ENCODE data around the gene HS3ST4. TPM values are rescaled to one million over a fixed set of nuclear protein-coding genes. Genes with fewer than 3 reads are reported as not detected.

Gene HS3ST4
- total RNA-seq, 8 experiments from 2014 or later = 0.36 to 2.4 (median 1.3) TPM

DNA sequence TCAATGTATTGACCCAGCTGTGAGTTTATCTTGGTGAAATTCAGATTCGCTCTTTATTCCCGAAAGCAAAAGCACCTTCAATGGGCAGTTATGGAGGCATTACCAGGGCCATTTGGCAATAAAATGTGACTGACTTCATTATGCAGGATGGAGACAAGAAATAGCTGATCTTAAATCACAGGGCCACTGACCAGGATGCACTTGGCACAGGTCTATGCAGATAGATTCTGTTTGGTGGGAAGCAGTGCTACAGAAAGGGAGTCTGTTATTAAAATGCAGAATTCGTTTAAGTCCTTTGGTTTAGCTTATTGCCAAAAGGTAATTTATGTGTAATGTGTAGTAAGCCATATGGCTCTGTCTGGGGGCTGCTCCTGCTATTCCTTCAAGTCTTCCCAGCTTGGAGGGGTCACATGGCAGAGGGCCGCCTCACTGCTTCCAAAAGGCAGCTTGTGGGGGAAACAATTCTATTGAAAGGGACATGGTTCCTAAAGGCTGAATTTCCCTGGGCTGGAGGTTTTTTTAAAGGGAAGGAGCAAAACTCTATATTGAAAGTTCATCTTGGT lies 239.8 kb downstream of the HS3ST4 start:
- peak in 1 of 8 experiments; percentile 50 for ATAC-seq (replicated peaks in 6 of 8)
- WGBS, 10 experiments = 0 to 57% (median 42%) methylated on average over 1 to 4 of the region's 4 CpGs; no CpG with 5 or more reads in 3 of the 10 experiments
- Histone ChIP-seq H3K27ac (peak overlapping the region in 1 of 2 donors; percentile 31), H3K4me3 (no peak overlapping the region), H3K4me1 (replicated peaks in 1 of 2) (peaks cover 5 to 9% of the 10 kb centered on the region in 2 donors)
- in situ Hi-C loops (cut with MboI; ENCODE audit: low pct_unique_long_range_greater_than_20kb in 2 of 9, low sequenced_read_pairs in 9 of 9, unreplicated experiment in 9 of 9) = loop anchor here in 1 of 9 experiments (25.0 kb wide), 1 partner anchor 94 kb away; no protein-coding TSS in a partner anchor

DNA sequence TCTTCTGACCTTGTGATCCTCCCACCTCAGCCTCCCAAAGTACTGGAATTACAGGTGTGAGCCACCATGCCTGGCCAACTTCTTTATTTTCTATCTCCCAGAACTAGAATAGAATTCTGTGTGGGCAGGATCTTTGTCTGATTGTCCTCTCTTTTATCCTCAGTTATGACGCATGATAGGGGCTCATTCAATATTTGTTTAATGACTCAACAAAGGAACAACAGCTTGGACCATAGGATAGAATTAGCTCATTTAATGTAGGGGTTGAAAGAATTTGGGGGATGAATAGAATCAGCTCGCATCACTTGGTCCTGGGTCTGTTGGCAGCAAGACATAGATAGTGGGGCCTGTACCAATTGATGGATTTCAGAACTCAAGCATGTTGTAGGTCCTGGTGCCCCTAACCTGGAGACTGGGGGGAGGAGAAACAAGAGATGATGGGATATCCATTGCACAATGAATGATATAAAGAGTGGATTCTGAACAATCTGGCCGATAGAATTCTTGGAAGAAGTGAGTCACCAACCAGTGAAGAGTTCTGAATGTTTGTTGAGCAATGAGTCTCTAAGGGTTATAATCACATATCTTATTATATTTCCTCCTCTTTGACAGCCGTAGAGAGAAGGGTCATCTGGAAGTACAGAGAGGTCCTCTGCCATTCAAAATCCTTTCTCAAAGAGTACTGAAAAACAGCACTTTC lies 250.2 kb downstream of the HS3ST4 start:
- Histone ChIP-seq H3K4me1 (replicated peaks in 1 of 2) (no peaks in the 10 kb centered on the region), H3K27ac (no peak overlapping the region), H3K4me3 (no peak overlapping the region)
- in situ Hi-C loops (cut with MboI; ENCODE audit: low pct_unique_long_range_greater_than_20kb in 2 of 9, low sequenced_read_pairs in 9 of 9, unreplicated experiment in 9 of 9) = loop anchor here in 1 of 9 experiments (25.0 kb wide), 1 partner anchor 105 kb away; no protein-coding TSS in a partner anchor
- 12 to 93% (median 55%) methylated on average over 1 to 4 of the region's 4 CpGs for WGBS, 10 experiments
- ATAC-seq (replicated peaks in 6 of 8) = peak in 4 of 8 experiments; percentile 44 to 96 (median 62)

GRCh38 chr16:25950586-25951281 lies 259.0 kb downstream of the HS3ST4 start:
- no peak overlapping the region for H3K4me3 ChIP-seq
- H3K4me1 ChIP-seq (replicated peaks in 1 of 2) = peaks cover 10 to 14% of the 10 kb centered on the region in 2 donors
- no peak overlapping the region for H3K27ac ChIP-seq
- ATAC-seq (replicated peaks in 6 of 8) = peak in 6 of 8 experiments; percentile 27 to 60 (median 46)
- in situ Hi-C loops (cut with MboI; ENCODE audit: low pct_unique_long_range_greater_than_20kb in 2 of 9, low sequenced_read_pairs in 9 of 9, unreplicated experiment in 9 of 9) = no loop called here
- WGBS, 10 experiments = 0 to 19% (median 7%) methylated on average over 2 to 3 of the region's 3 CpGs; no CpG with 5 or more reads in 4 of the 10 experiments

GRCh38 chr16:25951999-25952398 lies 260.2 kb downstream of the HS3ST4 start:
- Histone ChIP-seq H3K27ac (no peak overlapping the region), H3K4me1 (replicated peaks in 1 of 2) (peaks cover 10 to 14% of the 10 kb centered on the region in 2 donors), H3K4me3 (no peak overlapping the region)
- ATAC-seq (replicated peaks in 6 of 8) = peak in 5 of 8 experiments; percentile 75 to 97 (median 97)
- in situ Hi-C loops (cut with MboI; ENCODE audit: low pct_unique_long_range_greater_than_20kb in 2 of 9, low sequenced_read_pairs in 9 of 9, unreplicated experiment in 9 of 9) = no loop called here
- WGBS, 10 experiments = 0 to 57% (median 38%) methylated on average over 1 of the region's 1 CpG; no CpG with 5 or more reads in 2 of the 10 experiments

- ATAC-seq (replicated peaks in 6 of 8) = no peak
- in situ Hi-C loops (cut with MboI; ENCODE audit: low pct_unique_long_range_greater_than_20kb in 2 of 9, low sequenced_read_pairs in 9 of 9, unreplicated experiment in 9 of 9) = no loop called here
- no peak overlapping the region for H3K27ac ChIP-seq
- 0 to 90% (median 18%) methylated on average over 1 to 3 of the region's 3 CpGs; no CpG with 5 or more reads in 3 of the 10 experiments for WGBS, 10 experiments
- H3K4me1 ChIP-seq (replicated peaks in 1 of 2) = peaks cover 10 to 14% of the 10 kb centered on the region in 2 donors
- H3K4me3 ChIP-seq = no peak overlapping the region
These were observed 261.2 kb downstream of the HS3ST4 start for GRCh38 chr16:25952983-25953382.

- H3K27ac ChIP-seq = no peak overlapping the region
- H3K4me1 ChIP-seq (replicated peaks in 1 of 2) = no peaks in the 10 kb centered on the region
- in situ Hi-C loops (cut with MboI; ENCODE audit: low pct_unique_long_range_greater_than_20kb in 2 of 9, low sequenced_read_pairs in 9 of 9, unreplicated experiment in 9 of 9) = no loop called here
- ATAC-seq (replicated peaks in 6 of 8) = no peak
- no peak overlapping the region for H3K4me3 ChIP-seq
- WGBS, 10 experiments = 0 to 92% (median 40%) methylated on average over 1 to 2 of the region's 2 CpGs; no CpG with 5 or more reads in 5 of the 10 experiments
These were observed 265.9 kb downstream of the HS3ST4 start for GRCh38 chr16:25957707-25958106.

GRCh38 chr16:25959221-25959620 lies 267.5 kb downstream of the HS3ST4 start:
- no peak for ATAC-seq (replicated peaks in 6 of 8)
- Histone ChIP-seq H3K4me1 (replicated peaks in 1 of 2) (no peaks in the 10 kb centered on the region), H3K4me3 (no peak overlapping the region), H3K27ac (no peak overlapping the region)
- 0 to 87% (median 33%) methylated on average over 1 to 2 of the region's 2 CpGs; no CpG with 5 or more reads in 3 of the 10 experiments for WGBS, 10 experiments
- in situ Hi-C loops (cut with MboI; ENCODE audit: low pct_unique_long_range_greater_than_20kb in 2 of 9, low sequenced_read_pairs in 9 of 9, unreplicated experiment in 9 of 9) = no loop called here

DNA sequence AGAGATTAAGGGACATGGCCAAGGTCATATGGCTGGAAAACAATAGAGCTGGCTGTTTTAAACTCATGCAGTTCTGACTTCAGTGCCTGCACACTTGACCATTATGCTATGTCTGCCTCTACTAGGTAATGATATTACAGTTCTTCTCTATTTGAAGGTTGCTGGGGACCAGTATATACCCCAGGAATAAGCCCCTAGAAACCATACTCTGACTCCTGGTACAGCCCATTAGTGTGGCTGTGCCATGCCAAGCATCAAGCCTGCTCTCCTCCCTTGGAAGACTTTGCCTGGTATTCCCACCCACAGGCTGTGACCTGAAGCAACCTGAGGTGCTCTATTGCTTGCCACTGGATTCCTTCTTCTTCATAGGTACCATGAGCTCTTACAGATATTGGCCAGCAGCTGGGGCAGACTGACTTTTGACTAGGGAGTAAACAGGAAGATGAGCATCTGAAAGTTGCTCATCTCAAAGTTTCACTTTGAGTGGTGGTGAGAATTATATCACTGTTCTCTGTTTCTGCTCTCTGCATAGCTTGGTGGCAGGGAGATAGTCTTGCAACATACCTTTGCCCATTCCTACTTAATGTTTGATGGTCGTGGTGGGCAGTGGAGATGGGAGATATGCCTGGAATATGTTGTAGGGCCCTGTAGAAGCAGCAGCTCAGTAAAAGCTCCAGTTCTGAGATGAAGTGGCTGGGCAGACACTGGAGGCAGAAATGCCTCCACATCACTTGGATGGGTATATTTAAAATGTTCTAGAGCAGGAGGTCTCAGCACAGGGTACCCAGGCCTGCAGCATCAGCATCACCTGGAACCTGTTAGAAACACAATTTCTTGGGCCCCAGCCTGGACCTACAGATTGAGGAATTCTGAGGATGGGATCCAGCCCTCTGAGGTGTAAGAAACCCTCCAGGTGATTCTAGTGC lies 274.7 kb downstream of the HS3ST4 start:
- Histone ChIP-seq H3K27ac (no peak overlapping the region), H3K4me3 (no peak overlapping the region), H3K4me1 (replicated peaks in 1 of 2) (no peaks in the 10 kb centered on the region)
- 0 to 43% (median 33%) methylated on average over 1 of the region's 1 CpG; no CpG with 5 or more reads in 5 of the 10 experiments for WGBS, 10 experiments
- no peak for ATAC-seq (replicated peaks in 6 of 8)
- in situ Hi-C loops (cut with MboI; ENCODE audit: low pct_unique_long_range_greater_than_20kb in 2 of 9, low sequenced_read_pairs in 9 of 9, unreplicated experiment in 9 of 9) = no loop called here

- Histone ChIP-seq H3K4me1 (replicated peaks in 1 of 2) (peaks cover 0 to 4% of the 10 kb centered on the region in 2 donors), H3K27ac (no peak overlapping the region), H3K4me3 (no peak overlapping the region)
- in situ Hi-C loops (cut with MboI; ENCODE audit: low pct_unique_long_range_greater_than_20kb in 2 of 9, low sequenced_read_pairs in 9 of 9, unreplicated experiment in 9 of 9) = no loop called here
- no peak for ATAC-seq (replicated peaks in 6 of 8)
- WGBS, 10 experiments = 0 to 100% (median 57%) methylated on average over 1 to 4 of the region's 4 CpGs; no CpG with 5 or more reads in 1 of the 10 experiments
These were observed 285.4 kb downstream of the HS3ST4 start for GRCh38 chr16:25977121-25977520.

DNA sequence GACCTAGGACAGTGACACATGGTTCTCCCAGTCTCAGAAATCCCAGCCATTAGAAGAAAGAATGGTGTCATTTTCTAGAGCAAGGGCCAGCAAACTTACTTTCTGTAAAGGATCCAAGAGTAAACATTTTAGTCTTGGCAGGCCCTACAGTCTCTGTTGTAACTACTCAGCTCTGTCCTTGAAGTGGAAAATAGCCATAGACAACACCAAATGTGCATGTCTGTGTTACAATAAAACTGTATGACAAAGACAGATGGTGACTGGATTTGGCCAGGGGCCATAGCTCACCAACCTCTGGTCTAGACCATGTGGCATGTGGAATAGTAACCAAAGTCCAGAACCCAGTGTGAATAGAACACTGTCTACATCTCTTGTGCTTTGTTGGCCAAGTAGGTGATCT lies 286.5 kb downstream of the HS3ST4 start:
- ATAC-seq (replicated peaks in 6 of 8) = no peak
- in situ Hi-C loops (cut with MboI; ENCODE audit: low pct_unique_long_range_greater_than_20kb in 2 of 9, low sequenced_read_pairs in 9 of 9, unreplicated experiment in 9 of 9) = no loop called here
- Histone ChIP-seq H3K4me3 (no peak overlapping the region), H3K27ac (no peak overlapping the region), H3K4me1 (replicated peaks in 1 of 2) (peaks cover 0 to 4% of the 10 kb centered on the region in 2 donors)

GRCh38 chr16:25988084-25988483 lies 296.3 kb downstream of the HS3ST4 start:
- in situ Hi-C loops (cut with MboI; ENCODE audit: low pct_unique_long_range_greater_than_20kb in 2 of 9, low sequenced_read_pairs in 9 of 9, unreplicated experiment in 9 of 9) = no loop called here
- peaks cover 0 to 4% of the 10 kb centered on the region in 2 donors for H3K4me1 ChIP-seq (replicated peaks in 1 of 2)
- no peak for ATAC-seq (replicated peaks in 6 of 8)
- H3K27ac ChIP-seq = no peak overlapping the region
- 0 to 100% (median 60%) methylated on average over 1 to 2 of the region's 6 CpGs; no CpG with 5 or more reads in 5 of the 10 experiments for WGBS, 10 experiments
- no peak overlapping the region for H3K4me3 ChIP-seq

DNA sequence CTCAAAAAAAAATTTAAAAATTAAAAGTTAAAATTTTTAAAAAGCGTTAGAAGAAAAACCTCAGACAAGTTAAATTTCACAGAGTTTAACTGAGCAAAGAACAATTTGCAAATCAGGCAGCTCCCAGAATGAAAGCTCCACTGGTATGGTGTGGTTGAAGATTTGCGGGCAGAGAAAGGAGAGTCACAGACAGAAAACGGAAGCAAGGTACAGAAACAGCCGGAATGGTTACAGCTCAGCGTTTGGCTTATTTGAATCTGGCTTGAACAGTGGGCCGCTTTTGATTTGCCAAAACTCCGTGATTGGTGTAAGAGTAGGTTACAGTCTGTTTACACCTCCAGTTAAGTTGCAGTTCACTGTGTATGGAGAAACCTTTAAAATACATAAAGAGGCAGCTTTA lies 297.1 kb downstream of the HS3ST4 start:
- in situ Hi-C loops (cut with MboI; ENCODE audit: low pct_unique_long_range_greater_than_20kb in 2 of 9, low sequenced_read_pairs in 9 of 9, unreplicated experiment in 9 of 9) = no loop called here
- H3K27ac ChIP-seq = no peak overlapping the region
- H3K4me3 ChIP-seq = no peak overlapping the region
- no peak for ATAC-seq (replicated peaks in 6 of 8)
- WGBS, 10 experiments = 25 to 96% (median 61%) methylated on average over 5 to 7 of the region's 7 CpGs; no CpG with 5 or more reads in 1 of the 10 experiments
- H3K4me1 ChIP-seq (replicated peaks in 1 of 2) = peaks cover 0 to 4% of the 10 kb centered on the region in 2 donors

Data from motor neuron (in vitro differentiated cells).